Fibroblast of lung (primary cell): ENCODE measurements around the gene STXBP5L.

ENCODE experiments used
- EZH2 ChIP-seq: IDR thresholded peaks from 2 replicates; pipeline ENCODE4 v1.5.1; 2012; ENCODE audit warnings: low read length, control low read depth, mild to moderate bottlenecking; ENCODE audit errors: missing control alignments
- TF ChIP-seq, protein P1 (sequence below), 2 donors: IDR thresholded peaks in 1 of 2; conservative IDR thresholded peaks in 1 of 2; 1 replicate in 1 of 2; 2 replicates in 1 of 2; pipeline ENCODE4 v1.5.1; 2011 to 2012; ENCODE audit warnings: low read length in 2 of 2, control low read depth in 1 of 2, inconsistent platforms in 1 of 2, low read depth in 1 of 2, mild to moderate bottlenecking in 1 of 2

DNA sequence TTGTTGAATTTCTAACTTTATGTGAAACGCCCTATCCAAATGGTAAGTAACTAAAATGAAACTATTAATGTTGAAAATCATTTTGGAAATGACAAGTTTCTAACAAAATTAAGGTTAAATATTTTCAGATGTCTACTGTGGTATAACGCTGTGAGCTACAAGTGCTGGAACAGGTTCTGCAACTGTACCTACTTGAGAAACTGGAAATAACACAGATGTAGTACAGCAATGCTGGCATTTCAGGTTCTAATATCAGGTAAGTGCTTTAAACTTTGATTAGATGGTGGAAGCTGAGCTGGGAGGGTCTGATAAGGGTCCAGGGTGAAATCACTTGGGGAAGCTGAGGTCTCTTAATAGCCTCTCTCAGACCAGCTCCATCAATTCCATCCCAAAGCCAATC lies 315.1 kb downstream of the STXBP5L start:
- TF ChIP-seq, protein P1, sequence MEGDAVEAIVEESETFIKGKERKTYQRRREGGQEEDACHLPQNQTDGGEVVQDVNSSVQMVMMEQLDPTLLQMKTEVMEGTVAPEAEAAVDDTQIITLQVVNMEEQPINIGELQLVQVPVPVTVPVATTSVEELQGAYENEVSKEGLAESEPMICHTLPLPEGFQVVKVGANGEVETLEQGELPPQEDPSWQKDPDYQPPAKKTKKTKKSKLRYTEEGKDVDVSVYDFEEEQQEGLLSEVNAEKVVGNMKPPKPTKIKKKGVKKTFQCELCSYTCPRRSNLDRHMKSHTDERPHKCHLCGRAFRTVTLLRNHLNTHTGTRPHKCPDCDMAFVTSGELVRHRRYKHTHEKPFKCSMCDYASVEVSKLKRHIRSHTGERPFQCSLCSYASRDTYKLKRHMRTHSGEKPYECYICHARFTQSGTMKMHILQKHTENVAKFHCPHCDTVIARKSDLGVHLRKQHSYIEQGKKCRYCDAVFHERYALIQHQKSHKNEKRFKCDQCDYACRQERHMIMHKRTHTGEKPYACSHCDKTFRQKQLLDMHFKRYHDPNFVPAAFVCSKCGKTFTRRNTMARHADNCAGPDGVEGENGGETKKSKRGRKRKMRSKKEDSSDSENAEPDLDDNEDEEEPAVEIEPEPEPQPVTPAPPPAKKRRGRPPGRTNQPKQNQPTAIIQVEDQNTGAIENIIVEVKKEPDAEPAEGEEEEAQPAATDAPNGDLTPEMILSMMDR (conservative IDR thresholded peaks at IDR 0.05 in 1 of 2, IDR thresholded peaks at IDR 0.05 in 1 of 2; ENCODE audit: low read depth in 1 of 2, low read length in 2 of 2): no peak
- TF ChIP-seq EZH2: no peak
